ENCODE data around the gene CFAP74.

CFAP74 gene

DNA sequence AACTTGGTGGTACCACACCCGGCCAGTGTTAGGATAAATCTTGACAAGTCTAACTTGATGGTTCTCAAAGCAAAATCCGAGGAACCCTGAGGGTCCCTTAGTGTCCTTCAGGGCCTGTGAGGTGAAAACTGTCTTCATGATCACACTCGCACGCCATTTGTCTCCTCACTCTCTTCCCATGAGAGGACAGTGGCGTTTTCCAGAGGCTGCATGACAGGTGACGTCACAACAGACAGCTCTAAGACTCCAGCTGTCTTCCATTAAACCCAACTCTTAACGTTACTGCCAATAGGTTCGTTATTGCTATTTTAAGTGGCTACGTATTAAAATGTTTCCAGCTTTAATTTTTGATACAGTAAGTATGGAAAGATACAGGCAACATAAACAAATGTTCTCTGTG, 13.8 kb downstream of the CFAP74 start:
- no peak overlapping the region for H3K27ac ChIP-seq (ENCODE audit: low read length)
- H3K9ac ChIP-seq (ENCODE audit: low read depth, low read length) = no peak overlapping the region
- no peaks in the 10 kb centered on the region for H3K36me3 ChIP-seq (ENCODE audit: insufficient read depth, low read length)
- H3K9me3 ChIP-seq (ENCODE audit: insufficient read depth, low read length, severe bottlenecking) = no peaks in the 10 kb centered on the region
- TF ChIP-seq EZH2 (IDR thresholded peaks at IDR 0.05; ENCODE audit: borderline replicate concordance, low read depth, low read length, severe bottlenecking) = no peak
- TF ChIP-seq, protein P1, sequence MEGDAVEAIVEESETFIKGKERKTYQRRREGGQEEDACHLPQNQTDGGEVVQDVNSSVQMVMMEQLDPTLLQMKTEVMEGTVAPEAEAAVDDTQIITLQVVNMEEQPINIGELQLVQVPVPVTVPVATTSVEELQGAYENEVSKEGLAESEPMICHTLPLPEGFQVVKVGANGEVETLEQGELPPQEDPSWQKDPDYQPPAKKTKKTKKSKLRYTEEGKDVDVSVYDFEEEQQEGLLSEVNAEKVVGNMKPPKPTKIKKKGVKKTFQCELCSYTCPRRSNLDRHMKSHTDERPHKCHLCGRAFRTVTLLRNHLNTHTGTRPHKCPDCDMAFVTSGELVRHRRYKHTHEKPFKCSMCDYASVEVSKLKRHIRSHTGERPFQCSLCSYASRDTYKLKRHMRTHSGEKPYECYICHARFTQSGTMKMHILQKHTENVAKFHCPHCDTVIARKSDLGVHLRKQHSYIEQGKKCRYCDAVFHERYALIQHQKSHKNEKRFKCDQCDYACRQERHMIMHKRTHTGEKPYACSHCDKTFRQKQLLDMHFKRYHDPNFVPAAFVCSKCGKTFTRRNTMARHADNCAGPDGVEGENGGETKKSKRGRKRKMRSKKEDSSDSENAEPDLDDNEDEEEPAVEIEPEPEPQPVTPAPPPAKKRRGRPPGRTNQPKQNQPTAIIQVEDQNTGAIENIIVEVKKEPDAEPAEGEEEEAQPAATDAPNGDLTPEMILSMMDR (IDR thresholded peaks at IDR 0.05; ENCODE audit: borderline replicate concordance, extremely low read depth, low read length, poor library complexity, severe bottlenecking) = no peak
- ATAC-seq (ENCODE audit: insufficient read depth, low read depth) (no peak), DNase-seq (no peak)
- H2AFZ ChIP-seq (ENCODE audit: low read depth, low read length) = no peak overlapping the region
- H3K27me3 ChIP-seq (ENCODE audit: insufficient read depth, low read length, poor library complexity) = no peaks in the 10 kb centered on the region
- no peaks in the 10 kb centered on the region for H4K20me1 ChIP-seq (ENCODE audit: insufficient read depth, low read length)
- H3K4me3 ChIP-seq (ENCODE audit: low read depth in 1 of 2, low read length in 2 of 2) = no peak overlapping the region
- H3K79me2 ChIP-seq (ENCODE audit: insufficient read depth, low read length) = no peaks in the 10 kb centered on the region
- H3K4me2 ChIP-seq (ENCODE audit: insufficient read depth, low read length) = no peak overlapping the region
- H3K4me1 ChIP-seq (ENCODE audit: insufficient read depth, low read length) = no peaks in the 10 kb centered on the region

DNA sequence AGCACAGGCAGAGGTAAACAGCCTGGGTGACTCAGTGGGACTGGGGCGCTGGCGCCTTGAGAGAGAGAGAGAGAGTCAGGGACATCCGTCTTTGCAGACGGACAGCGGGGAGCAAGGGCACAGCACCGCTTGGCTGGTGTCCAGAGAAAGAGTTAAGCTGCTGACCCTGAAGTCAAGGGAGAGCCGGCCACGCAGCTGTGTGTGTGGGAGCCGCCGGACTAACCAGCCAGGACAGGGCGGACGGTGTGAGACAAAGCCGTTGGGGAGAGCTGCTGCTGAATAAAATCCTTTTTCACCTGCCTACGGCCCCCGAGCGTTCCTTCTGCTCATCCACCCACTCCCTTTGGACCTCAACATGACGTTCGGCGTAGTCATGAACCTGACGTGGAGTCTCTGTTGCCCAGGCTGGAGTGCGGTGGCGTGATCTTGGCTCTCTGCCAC, 14.5 kb downstream of the CFAP74 start:
- Histone ChIP-seq H3K4me1 (ENCODE audit: insufficient read depth, low read length) (no peaks in the 10 kb centered on the region), H3K9ac (ENCODE audit: low read depth, low read length) (no peak overlapping the region), H3K9me3 (ENCODE audit: insufficient read depth, low read length, severe bottlenecking) (no peaks in the 10 kb centered on the region), H3K4me2 (ENCODE audit: insufficient read depth, low read length) (no peak overlapping the region), H3K36me3 (ENCODE audit: insufficient read depth, low read length) (no peaks in the 10 kb centered on the region), H3K27me3 (ENCODE audit: insufficient read depth, low read length, poor library complexity) (no peaks in the 10 kb centered on the region), H3K4me3 (ENCODE audit: low read depth in 1 of 2, low read length in 2 of 2) (no peak overlapping the region), H3K27ac (ENCODE audit: low read length) (no peak overlapping the region), H3K79me2 (ENCODE audit: insufficient read depth, low read length) (no peaks in the 10 kb centered on the region), H4K20me1 (ENCODE audit: insufficient read depth, low read length) (no peaks in the 10 kb centered on the region), H2AFZ (ENCODE audit: low read depth, low read length) (no peak overlapping the region)
- ATAC-seq (ENCODE audit: insufficient read depth, low read depth) = no peak
- no peak for DNase-seq
- TF ChIP-seq, protein P1 (IDR thresholded peaks at IDR 0.05; ENCODE audit: borderline replicate concordance, extremely low read depth, low read length, poor library complexity, severe bottlenecking) = no peak
- no peak for TF ChIP-seq EZH2 (IDR thresholded peaks at IDR 0.05; ENCODE audit: borderline replicate concordance, low read depth, low read length, severe bottlenecking)

DNA sequence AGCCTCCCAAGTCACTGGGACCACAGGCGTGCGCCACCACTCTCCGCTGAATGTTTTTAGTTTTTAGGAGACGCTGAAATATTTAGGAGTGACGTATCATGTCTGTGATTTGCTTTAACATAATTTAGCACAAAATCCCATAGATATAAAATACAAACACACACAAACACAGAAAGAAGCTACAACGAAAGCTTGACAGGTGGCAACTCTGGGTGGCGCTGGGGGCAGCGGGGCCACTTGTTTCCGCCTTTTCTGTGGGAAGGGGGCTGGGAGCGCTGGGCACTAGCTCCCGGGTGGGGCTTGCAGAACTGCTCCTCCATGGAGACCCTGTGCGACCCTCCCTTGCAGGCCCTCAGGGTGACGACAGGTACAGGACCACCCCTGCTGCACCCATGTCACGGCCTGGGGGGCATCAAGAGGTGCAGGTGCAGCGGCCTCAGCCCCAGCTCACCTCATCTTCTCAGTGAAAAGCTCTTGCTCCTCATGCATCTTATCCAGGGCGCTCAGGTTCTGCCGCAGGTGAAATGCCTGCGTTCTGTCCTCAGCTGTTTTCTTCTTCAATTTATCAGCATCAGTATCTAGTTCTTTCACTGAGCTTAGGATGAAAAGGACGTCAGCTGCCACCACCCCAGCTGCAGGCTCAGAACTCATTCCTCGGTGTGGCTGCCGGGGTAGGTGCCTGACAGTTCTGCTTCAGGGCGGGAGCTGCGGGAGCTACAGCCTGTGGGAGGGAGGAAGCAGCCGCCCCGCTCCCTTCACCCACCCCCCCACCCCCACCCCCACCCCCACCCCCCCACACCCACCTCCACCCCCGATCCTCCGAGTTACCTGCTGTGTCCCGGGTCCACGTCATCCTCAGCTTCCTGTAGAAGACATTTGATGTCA, 15.3 kb downstream of the CFAP74 start:
- Histone ChIP-seq H3K79me2 (ENCODE audit: insufficient read depth, low read length) (no peaks in the 10 kb centered on the region), H3K4me2 (ENCODE audit: insufficient read depth, low read length) (no peak overlapping the region), H3K4me1 (ENCODE audit: insufficient read depth, low read length) (no peaks in the 10 kb centered on the region), H3K27me3 (ENCODE audit: insufficient read depth, low read length, poor library complexity) (no peaks in the 10 kb centered on the region), H3K9ac (ENCODE audit: low read depth, low read length) (no peak overlapping the region), H3K9me3 (ENCODE audit: insufficient read depth, low read length, severe bottlenecking) (no peaks in the 10 kb centered on the region), H3K4me3 (ENCODE audit: low read depth in 1 of 2, low read length in 2 of 2) (no peak overlapping the region), H4K20me1 (ENCODE audit: insufficient read depth, low read length) (no peaks in the 10 kb centered on the region), H3K36me3 (ENCODE audit: insufficient read depth, low read length) (no peaks in the 10 kb centered on the region), H3K27ac (ENCODE audit: low read length) (no peak overlapping the region), H2AFZ (ENCODE audit: low read depth, low read length) (no peak overlapping the region)
- no peak for DNase-seq
- TF ChIP-seq, protein P1 (IDR thresholded peaks at IDR 0.05; ENCODE audit: borderline replicate concordance, extremely low read depth, low read length, poor library complexity, severe bottlenecking) = no peak
- no peak for TF ChIP-seq EZH2 (IDR thresholded peaks at IDR 0.05; ENCODE audit: borderline replicate concordance, low read depth, low read length, severe bottlenecking)
- ATAC-seq (ENCODE audit: insufficient read depth, low read depth) = no peak

Data from DND-41 (cell line).